Loucy (cell line): ENCODE data around the gene FBN1.

Experiments used
- H2AFZ ChIP-seq: fragments of 200-600 bp; sonication (generic); 2 replicates; pipeline ENCODE4 v1.6.0; 2016; ENCODE audit warnings: antibody characterized with exemption, mild to moderate bottlenecking, low read length, moderate library complexity
- H3F3A ChIP-seq: fragments of 200-600 bp; 2 replicates; pipeline ENCODE4 v1.6.0; 2016; ENCODE audit warnings: antibody characterized with exemption, low read depth, mild to moderate bottlenecking
- H3K27me3 ChIP-seq: fragments of 200-600 bp; sonication (generic); 2 replicates; pipeline ENCODE4 v1.6.1; 2014; ENCODE audit warnings: low read length, mild to moderate bottlenecking; ENCODE audit not compliant: insufficient read depth, poor library complexity, severe bottlenecking
- H3K36me3 ChIP-seq: fragments of 200-600 bp; sonication (generic); 2 replicates; pipeline ENCODE4 v1.6.1; 2016; ENCODE audit warnings: low read length; ENCODE audit not compliant: insufficient read depth
- H3K4me1 ChIP-seq: fragments of 200-600 bp; sonication (generic); 2 replicates; pipeline ENCODE4 v1.5.1; 2014; ENCODE audit warnings: low read length, mild to moderate bottlenecking; ENCODE audit not compliant: insufficient read depth, poor library complexity, severe bottlenecking
- H3K4me2 ChIP-seq: fragments of 200-600 bp; sonication (generic); 2 replicates; pipeline ENCODE4 v1.6.0; 2014; ENCODE audit warnings: antibody characterized with exemption, low read length, low read depth, mild to moderate bottlenecking; ENCODE audit not compliant: poor library complexity, severe bottlenecking
- H3K4me3 ChIP-seq: fragments of 200-600 bp; sonication (generic); 2 replicates; pipeline ENCODE4 v1.5.1; 2014; ENCODE audit warnings: low read length, mild to moderate bottlenecking, mixed read lengths; ENCODE audit not compliant: poor library complexity, severe bottlenecking
- H3K79me2 ChIP-seq: fragments of 200-600 bp; sonication (generic); 2 replicates; pipeline ENCODE4 v1.6.1; 2014; ENCODE audit warnings: low read length; ENCODE audit not compliant: insufficient read depth
- H3K9ac ChIP-seq: fragments of 200-600 bp; sonication (generic); 2 replicates; pipeline ENCODE4 v1.6.0; 2014; ENCODE audit warnings: mild to moderate bottlenecking, low read depth, low read length, moderate library complexity; ENCODE audit not compliant: poor library complexity, severe bottlenecking
- H3K9me2 ChIP-seq: fragments of 200-600 bp; sonication (generic); replicated peaks from 2 replicates; pipeline ENCODE4 v1.6.1; 2016; ENCODE audit warnings: low read depth, low read length, mixed read lengths
- H3K9me3 ChIP-seq: fragments of 200-600 bp; sonication (generic); 2 replicates; pipeline ENCODE4 v1.6.1; 2014; ENCODE audit warnings: mild to moderate bottlenecking, antibody characterized with exemption, low read length, low read depth; ENCODE audit not compliant: insufficient read depth
- H4K20me1 ChIP-seq: fragments of 200-600 bp; sonication (generic); 2 replicates; pipeline ENCODE4 v1.6.0; 2014; ENCODE audit warnings: antibody characterized with exemption, low read length, mild to moderate bottlenecking; ENCODE audit not compliant: insufficient read depth, poor library complexity, severe bottlenecking
- EZH2phosphoT487 ChIP-seq: fragments of 200-600 bp; IDR thresholded peaks from 2 replicates; pipeline ENCODE4 v1.6.1; 2018; ENCODE audit warnings: antibody characterized with exemption, mild to moderate bottlenecking, moderate library complexity, borderline replicate concordance
- TF ChIP-seq, protein P1 (sequence below): fragments of 200-600 bp; sonication (generic); conservative IDR thresholded peaks from 2 replicates; pipeline ENCODE4 v1.5.1; 2014; ENCODE audit warnings: mild to moderate bottlenecking, antibody characterized with exemption, low read length

FBN1 gene

DNA sequence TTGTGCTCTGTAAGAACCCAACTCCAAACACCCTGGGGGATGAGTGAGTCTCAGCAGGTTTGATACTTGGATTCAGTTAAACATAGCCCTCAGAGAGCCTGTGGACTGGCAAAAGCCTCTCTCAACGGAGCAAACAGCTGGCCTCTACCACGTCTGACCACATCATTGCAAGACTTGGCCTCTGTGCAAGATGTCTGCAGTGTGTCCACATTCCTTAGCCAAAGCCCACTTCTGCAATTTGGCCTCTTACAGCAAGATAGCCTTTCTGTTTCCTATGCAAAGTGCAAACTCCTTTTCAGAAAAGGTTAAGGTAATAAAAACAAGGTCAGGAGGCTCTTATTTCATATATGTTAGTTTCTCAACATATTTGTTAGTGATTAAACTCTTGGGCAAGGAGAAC, 27.9 kb downstream of the FBN1 start:
- Histone ChIP-seq H2AFZ (no peak overlapping the region), H3K27me3 (no peaks in the 10 kb centered on the region), H3K79me2 (no peaks in the 10 kb centered on the region), H3K4me2 (no peak overlapping the region), H3K9me3 (no peaks in the 10 kb centered on the region), H4K20me1 (no peaks in the 10 kb centered on the region), H3F3A (no peaks in the 10 kb centered on the region), H3K9ac (no peak overlapping the region), H3K36me3 (no peaks in the 10 kb centered on the region), H3K4me1 (no peaks in the 10 kb centered on the region), H3K4me3 (no peak overlapping the region), H3K9me2 (no peaks in the 10 kb centered on the region)
- no peak for TF ChIP-seq EZH2phosphoT487
- TF ChIP-seq, protein P1, sequence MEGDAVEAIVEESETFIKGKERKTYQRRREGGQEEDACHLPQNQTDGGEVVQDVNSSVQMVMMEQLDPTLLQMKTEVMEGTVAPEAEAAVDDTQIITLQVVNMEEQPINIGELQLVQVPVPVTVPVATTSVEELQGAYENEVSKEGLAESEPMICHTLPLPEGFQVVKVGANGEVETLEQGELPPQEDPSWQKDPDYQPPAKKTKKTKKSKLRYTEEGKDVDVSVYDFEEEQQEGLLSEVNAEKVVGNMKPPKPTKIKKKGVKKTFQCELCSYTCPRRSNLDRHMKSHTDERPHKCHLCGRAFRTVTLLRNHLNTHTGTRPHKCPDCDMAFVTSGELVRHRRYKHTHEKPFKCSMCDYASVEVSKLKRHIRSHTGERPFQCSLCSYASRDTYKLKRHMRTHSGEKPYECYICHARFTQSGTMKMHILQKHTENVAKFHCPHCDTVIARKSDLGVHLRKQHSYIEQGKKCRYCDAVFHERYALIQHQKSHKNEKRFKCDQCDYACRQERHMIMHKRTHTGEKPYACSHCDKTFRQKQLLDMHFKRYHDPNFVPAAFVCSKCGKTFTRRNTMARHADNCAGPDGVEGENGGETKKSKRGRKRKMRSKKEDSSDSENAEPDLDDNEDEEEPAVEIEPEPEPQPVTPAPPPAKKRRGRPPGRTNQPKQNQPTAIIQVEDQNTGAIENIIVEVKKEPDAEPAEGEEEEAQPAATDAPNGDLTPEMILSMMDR = no peak

DNA sequence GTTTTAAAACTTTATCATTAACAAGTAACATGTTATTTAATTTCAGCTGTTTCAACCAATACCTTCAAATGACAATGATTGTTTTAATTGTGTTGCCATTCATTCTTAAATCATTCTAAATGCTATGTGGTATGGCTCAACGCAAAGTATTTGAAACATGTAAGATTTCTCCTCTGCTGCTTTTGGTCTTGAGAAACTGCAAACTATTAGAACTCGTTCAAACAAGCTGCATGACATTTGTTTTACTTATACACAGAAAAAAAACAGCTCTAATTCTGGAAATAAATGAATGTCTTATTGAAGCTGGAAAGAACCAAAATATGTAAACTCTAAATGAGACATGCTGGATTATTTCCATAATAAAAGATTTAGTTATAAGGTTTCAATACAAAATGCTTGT, 29.3 kb downstream of the FBN1 start:
- no peak for TF ChIP-seq EZH2phosphoT487
- TF ChIP-seq, protein P1 = no peak
- no peaks in the 10 kb centered on the region for H3K9me3 ChIP-seq
- no peaks in the 10 kb centered on the region for H4K20me1 ChIP-seq
- no peaks in the 10 kb centered on the region for H3K79me2 ChIP-seq
- H3K36me3 ChIP-seq = no peaks in the 10 kb centered on the region
- no peaks in the 10 kb centered on the region for H3K27me3 ChIP-seq
- no peak overlapping the region for H2AFZ ChIP-seq
- no peak overlapping the region for H3K4me3 ChIP-seq
- H3K9ac ChIP-seq = no peak overlapping the region
- no peaks in the 10 kb centered on the region for H3K9me2 ChIP-seq
- H3K4me1 ChIP-seq = no peaks in the 10 kb centered on the region
- no peaks in the 10 kb centered on the region for H3F3A ChIP-seq
- H3K4me2 ChIP-seq = no peak overlapping the region

DNA sequence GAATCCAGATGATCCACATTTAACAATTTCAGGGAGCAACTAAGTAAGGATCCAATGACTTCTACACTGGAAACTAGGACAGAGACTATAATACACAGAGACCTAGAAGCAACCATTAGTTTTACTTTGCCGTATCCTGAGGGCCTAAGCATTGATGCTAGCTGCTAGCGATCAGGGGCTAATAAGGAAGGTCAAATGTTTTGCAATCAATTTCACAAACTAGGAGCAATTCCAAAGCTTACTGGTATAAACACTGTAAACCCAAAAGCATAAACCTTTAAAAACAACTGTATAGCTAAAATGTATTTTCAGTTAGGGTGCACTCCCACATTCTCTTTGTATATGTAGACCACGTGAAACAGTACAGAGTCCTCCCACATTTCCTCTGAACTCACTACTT, 31.5 kb downstream of the FBN1 start:
- Histone ChIP-seq H3K4me2 (no peak overlapping the region), H3K79me2 (no peaks in the 10 kb centered on the region), H3K27me3 (no peaks in the 10 kb centered on the region), H3K36me3 (no peaks in the 10 kb centered on the region), H3K4me1 (no peaks in the 10 kb centered on the region), H4K20me1 (no peaks in the 10 kb centered on the region), H2AFZ (no peak overlapping the region), H3F3A (no peaks in the 10 kb centered on the region), H3K9me2 (no peaks in the 10 kb centered on the region), H3K9me3 (no peaks in the 10 kb centered on the region), H3K4me3 (no peak overlapping the region), H3K9ac (no peak overlapping the region)
- no peak for TF ChIP-seq EZH2phosphoT487
- TF ChIP-seq, protein P1 = no peak
